ENCODE data around the gene CDH18.

- TF ChIP-seq, protein P1, sequence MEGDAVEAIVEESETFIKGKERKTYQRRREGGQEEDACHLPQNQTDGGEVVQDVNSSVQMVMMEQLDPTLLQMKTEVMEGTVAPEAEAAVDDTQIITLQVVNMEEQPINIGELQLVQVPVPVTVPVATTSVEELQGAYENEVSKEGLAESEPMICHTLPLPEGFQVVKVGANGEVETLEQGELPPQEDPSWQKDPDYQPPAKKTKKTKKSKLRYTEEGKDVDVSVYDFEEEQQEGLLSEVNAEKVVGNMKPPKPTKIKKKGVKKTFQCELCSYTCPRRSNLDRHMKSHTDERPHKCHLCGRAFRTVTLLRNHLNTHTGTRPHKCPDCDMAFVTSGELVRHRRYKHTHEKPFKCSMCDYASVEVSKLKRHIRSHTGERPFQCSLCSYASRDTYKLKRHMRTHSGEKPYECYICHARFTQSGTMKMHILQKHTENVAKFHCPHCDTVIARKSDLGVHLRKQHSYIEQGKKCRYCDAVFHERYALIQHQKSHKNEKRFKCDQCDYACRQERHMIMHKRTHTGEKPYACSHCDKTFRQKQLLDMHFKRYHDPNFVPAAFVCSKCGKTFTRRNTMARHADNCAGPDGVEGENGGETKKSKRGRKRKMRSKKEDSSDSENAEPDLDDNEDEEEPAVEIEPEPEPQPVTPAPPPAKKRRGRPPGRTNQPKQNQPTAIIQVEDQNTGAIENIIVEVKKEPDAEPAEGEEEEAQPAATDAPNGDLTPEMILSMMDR (IDR thresholded peaks at IDR 0.05; ENCODE audit: poor library complexity, severe bottlenecking), result no peak
- TF ChIP-seq POLR2AphosphoS5 (IDR thresholded peaks at IDR 0.05) (no peak), SMC3 (conservative IDR thresholded peaks at IDR 0.05; ENCODE audit: poor library complexity) (no peak), EZH2 (IDR thresholded peaks at IDR 0.05; ENCODE audit: borderline replicate concordance, insufficient read depth, low read length, poor library complexity, severe bottlenecking) (no peak), MXI1 (conservative IDR thresholded peaks at IDR 0.05; ENCODE audit: poor library complexity, severe bottlenecking) (no peak)
Measured at GRCh38 chr5:19615661-19616060, 372.3 kb downstream of the CDH18 start.

Measured in neural cell (in vitro differentiated cells).